H1 (cell line): ENCODE measurements around the gene NR2F2. TPM values are rescaled to one million over a fixed set of nuclear protein-coding genes. Genes with fewer than 3 reads are reported as not detected.

Experiments
- CTCF ChIA-PET: fragments of 300-600 bp; sonication (Branson Sonifier 250); formaldehyde crosslinking; loops from one replicate; lab custom pipeline; 2021; ENCODE audit not compliant: partially characterized antibody; lab: Charles Lee
- POLR2A ChIA-PET: fragments of 300-600 bp; sonication (Branson Sonifier 250); formaldehyde crosslinking; loops from one replicate; lab custom pipeline; 2021; ENCODE audit warnings: inconsistent platforms; ENCODE audit not compliant: partially characterized antibody; lab: Charles Lee
- DNase-seq, 2 experiments: peaks; one replicate each; pipeline versions ENCODE4 v3.0.0 to v3.0.0-alpha.2; 2010 to 2022; ENCODE audit warnings: low spot score in 2 of 2, low read depth in 1 of 2, mixed read lengths in 1 of 2
- FAIRE-seq: peaks from 2 replicates; lab custom pipeline; 2011; peaks lifted over from hg19 to GRCh38; lab: Jason Lieb, UNC
- H2AFZ ChIP-seq: 2 replicates; pipeline ENCODE4 v1.8.1; 2012; ENCODE audit warnings: low read length, inconsistent platforms
- H2AK5ac ChIP-seq: 2 replicates; pipeline ENCODE4 v1.6.1; 2013; ENCODE audit warnings: low read depth, low read length
- H2BK120ac ChIP-seq: replicated peaks from 2 replicates; pipeline ENCODE3; 2013; ENCODE audit warnings: low read depth, low read length, inconsistent platforms
- H2BK12ac ChIP-seq: 2 replicates; pipeline ENCODE4 v1.6.1; 2013; ENCODE audit warnings: low read depth, low read length
- H2BK15ac ChIP-seq: 2 replicates; pipeline ENCODE4 v1.6.1; 2013; ENCODE audit warnings: low read length
- H2BK20ac ChIP-seq: 2 replicates; pipeline ENCODE4 v1.6.1; 2013; ENCODE audit warnings: low read length
- H2BK5ac ChIP-seq: 2 replicates; pipeline ENCODE4 v1.6.1; 2013; ENCODE audit warnings: low read depth, low read length
- H3K14ac ChIP-seq: 2 replicates; pipeline ENCODE4 v1.6.1; 2013; ENCODE audit warnings: inconsistent platforms; ENCODE audit not compliant: insufficient read length
- H3K18ac ChIP-seq: 2 replicates; pipeline ENCODE4 v1.6.1; 2013; ENCODE audit warnings: low read length; ENCODE audit errors: extremely low read depth
- H3K23ac ChIP-seq: 2 replicates; pipeline ENCODE4 v1.6.1; 2013; ENCODE audit warnings: inconsistent platforms; ENCODE audit not compliant: insufficient read length
- H3K23me2 ChIP-seq: 2 replicates; pipeline ENCODE4 v1.6.1; 2013; ENCODE audit warnings: low read depth, low read length
- H3K27ac ChIP-seq: 2 replicates; pipeline ENCODE4 v1.6.1; 2011; ENCODE audit warnings: low read depth, low read length, inconsistent platforms
- H3K27me3 ChIP-seq, 4 experiments: replicated peaks in 1 of 4; 1 replicate in 1 of 4; 2 replicates in 3 of 4; pipeline versions ENCODE4 v1.6.1 to v1.8.1; 2011 to 2013; ENCODE audit warnings: low read length in 3 of 4, mild to moderate bottlenecking in 3 of 4, inconsistent platforms in 2 of 4, mixed read lengths in 2 of 4, moderate library complexity in 1 of 4; ENCODE audit not compliant: control insufficient read depth in 3 of 4, insufficient read depth in 3 of 4; ENCODE audit errors: extremely low read depth in 1 of 4
- H3K36me3 ChIP-seq, 4 experiments: 2 replicates each; pipeline versions ENCODE4 v1.6.1 to v1.8.1; 2011 to 2013; ENCODE audit warnings: mild to moderate bottlenecking in 4 of 4, low read length in 3 of 4, moderate library complexity in 2 of 4, control low read depth in 1 of 4, inconsistent platforms in 1 of 4; ENCODE audit not compliant: insufficient read depth in 4 of 4, control insufficient read depth in 2 of 4
- H3K4ac ChIP-seq: replicated peaks from 2 replicates; pipeline ENCODE3; 2013; ENCODE audit warnings: low read length, low read depth, mixed read lengths, inconsistent platforms; ENCODE audit not compliant: insufficient read length
- H3K4me1 ChIP-seq, 4 experiments: replicated peaks in 1 of 4; 1 replicate in 1 of 4; 2 replicates in 3 of 4; pipeline versions ENCODE4 v1.6.1 to v1.8.1; 2011 to 2013; ENCODE audit warnings: low read length in 3 of 4, inconsistent platforms in 2 of 4, mixed read lengths in 1 of 4; ENCODE audit not compliant: insufficient read depth in 4 of 4, control insufficient read depth in 3 of 4
- H3K4me2 ChIP-seq, 2 experiments: 2 replicates each; pipeline versions ENCODE4 v1.6.1 to v1.8.1; 2011 to 2013; ENCODE audit warnings: low read depth in 2 of 2, low read length in 2 of 2, control low read depth in 1 of 2, inconsistent platforms in 1 of 2, mild to moderate bottlenecking in 1 of 2; ENCODE audit not compliant: insufficient read depth in 1 of 2
- H3K4me3 ChIP-seq, 4 experiments: fragments of 200-600, 300-600 bp in 1 of 4; sonication (generic), shearing (Covaris generic), sonication (Bioruptor Twin) in 1 of 4; 2 replicates each; pipeline versions ENCODE4 v1.5.1 to v1.8.1; 2011 to 2016; ENCODE audit warnings: low read length in 4 of 4, low read depth in 3 of 4, control low read depth in 2 of 4, inconsistent platforms in 2 of 4, mild to moderate bottlenecking in 2 of 4, mixed read lengths in 1 of 4, moderate library complexity in 1 of 4; ENCODE audit not compliant: insufficient read depth in 2 of 4; ENCODE audit errors: extremely low read depth in 1 of 4
- H3K56ac ChIP-seq: replicated peaks from 2 replicates; pipeline ENCODE3; 2013; ENCODE audit warnings: low read depth, mild to moderate bottlenecking, mixed read lengths, low read length, inconsistent platforms; ENCODE audit not compliant: insufficient read length
- H3K79me1 ChIP-seq: 2 replicates; pipeline ENCODE4 v1.6.1; 2013; ENCODE audit warnings: low read depth, low read length, control low read depth
- H3K79me2 ChIP-seq, 2 experiments: 2 replicates each; pipeline versions ENCODE4 v1.6.1 to v1.8.1; 2012 to 2013; ENCODE audit warnings: low read length in 2 of 2, mild to moderate bottlenecking in 2 of 2, inconsistent platforms in 1 of 2; ENCODE audit not compliant: insufficient read depth in 2 of 2, control insufficient read depth in 1 of 2
- H3K9ac ChIP-seq, 4 experiments: replicated peaks in 1 of 4; 1 replicate in 1 of 4; 2 replicates in 3 of 4; pipeline versions ENCODE4 v1.6.1 to v1.8.1; 2011 to 2013; ENCODE audit warnings: low read depth in 3 of 4, low read length in 3 of 4, control low read depth in 2 of 4, mild to moderate bottlenecking in 2 of 4, moderate library complexity in 2 of 4, inconsistent platforms in 1 of 4; ENCODE audit errors: extremely low read depth in 1 of 4
- H3K9me3 ChIP-seq, 2 experiments: 2 replicates each; pipeline versions ENCODE4 v1.6.1 to v1.8.1; 2012 to 2013; ENCODE audit warnings: mild to moderate bottlenecking in 2 of 2, moderate library complexity in 2 of 2, control low read depth in 1 of 2, inconsistent platforms in 1 of 2, low read depth in 1 of 2, low read length in 1 of 2, mixed read lengths in 1 of 2; ENCODE audit not compliant: insufficient read depth in 2 of 2
- H4K20me1 ChIP-seq, 2 experiments: replicated peaks in 1 of 2; 2 replicates each; pipeline versions ENCODE3 to v1.8.1; 2011 to 2013; ENCODE audit warnings: inconsistent platforms in 2 of 2, low read length in 2 of 2, mild to moderate bottlenecking in 1 of 2; ENCODE audit not compliant: insufficient read depth in 2 of 2, control insufficient read depth in 1 of 2
- H4K5ac ChIP-seq: 2 replicates; pipeline ENCODE4 v1.6.1; 2013; ENCODE audit warnings: low read length, low read depth, mixed read lengths, inconsistent platforms; ENCODE audit not compliant: insufficient read length
- H4K8ac ChIP-seq: 2 replicates; pipeline ENCODE4 v1.8.0; 2013; ENCODE audit warnings: mild to moderate bottlenecking, moderate library complexity, low read length, inconsistent platforms; ENCODE audit not compliant: insufficient read depth; ENCODE audit errors: extremely low read depth
- H4K91ac ChIP-seq: replicated peaks from 2 replicates; pipeline ENCODE3; 2013; ENCODE audit warnings: low read length, mixed read lengths, inconsistent platforms; ENCODE audit not compliant: insufficient read length
- BACH1 ChIP-seq: IDR thresholded peaks from 2 replicates; pipeline ENCODE4 v1.6.1; 2012; ENCODE audit warnings: low read length, improper control_type of control experiment
- BCL11A ChIP-seq, 2 experiments: IDR thresholded peaks; one replicate each; pipeline ENCODE4 v1.6.1; 2011; ENCODE audit warnings: low read depth in 2 of 2, low read length in 2 of 2, mild to moderate bottlenecking in 2 of 2
- CBX5 ChIP-seq: fragments of 300-800, 300-1000 bp; sonication (generic); IDR thresholded peaks from 2 replicates; pipeline ENCODE4 v1.7.1; 2016; ENCODE audit warnings: antibody characterized with exemption, low read length, low read depth
- EGR1 ChIP-seq: IDR thresholded peaks from 2 replicates; pipeline ENCODE4 v1.6.1; 2011; ENCODE audit warnings: low read depth, low read length, borderline replicate concordance
- FOSL1 ChIP-seq: IDR thresholded peaks from 2 replicates; pipeline ENCODE4 v1.6.1; 2011; ENCODE audit warnings: mild to moderate bottlenecking, low read depth, low read length, moderate library complexity; ENCODE audit not compliant: insufficient read depth
- NRF1 ChIP-seq: IDR thresholded peaks from 2 replicates; pipeline ENCODE4 v1.6.1; 2011; ENCODE audit warnings: mild to moderate bottlenecking, low read depth, low read length, improper control_type of control experiment
- SIN3A ChIP-seq, 2 experiments: IDR thresholded peaks in 1 of 2; conservative IDR thresholded peaks in 1 of 2; 2 replicates each; pipeline ENCODE4 v1.6.1; 2011 to 2012; ENCODE audit warnings: low read length in 2 of 2, improper control_type of control experiment in 1 of 2, low read depth in 1 of 2, mild to moderate bottlenecking in 1 of 2
- SRF ChIP-seq: IDR thresholded peaks from 2 replicates; pipeline ENCODE4 v1.6.1; 2011; ENCODE audit warnings: mild to moderate bottlenecking, low read depth, low read length, moderate library complexity
- SUZ12 ChIP-seq: fragments of 200-600 bp; sonication (generic); IDR thresholded peaks from 2 replicates; pipeline ENCODE4 v1.6.1; 2012; ENCODE audit warnings: mild to moderate bottlenecking, inconsistent platforms, low read length, moderate library complexity, mixed read lengths
- WGBS, 2 experiments: shearing (Covaris generic) in 1 of 2; methylation state at CpG; one replicate each; pipeline versions ENCODE4 v1.1.6 to v1.1.7; 2013 to 2015; ENCODE audit warnings: low lambda C conversion rate in 2 of 2, mixed read lengths in 2 of 2, inconsistent platforms in 1 of 2, low coverage in 1 of 2, missing lambda C conversion rate in 1 of 2; ENCODE audit not compliant: insufficient replicate concordance in 2 of 2, insufficient coverage in 1 of 2, insufficient read length in 1 of 2; ENCODE audit errors: extremely low coverage in 1 of 2, missing lambda C conversion rate in 1 of 2; 5-methylcytosine and 5-hydroxymethylcytosine counted together
- polyA plus RNA-seq, 7 experiments: library from polyadenylated mRNA; depleted of rRNA in 3 of 7; stranded (reverse) in 5 of 7; unstranded in 2 of 7; fragments of >200 nt in 5 of 7; fragments of 200-250 nt in 2 of 7; gene quantifications; 1 replicate in 5 of 7; 2 replicates in 1 of 7; 4 replicates in 1 of 7; pipeline versions ENCODE4 v1.2.1 to v1.2.3, GENCODE V29; 2011 to 2013; ENCODE audit warnings: missing spikeins in 2 of 7, mixed read lengths in 2 of 7
- total RNA-seq: library from RNA; stranded (reverse); fragmentation: NEBNext Ultra II Directional; extraction: Animal tissue kit (Norgen Biotek cat#: 25700); gene quantifications from 2 replicates; pipeline ENCODE4 v1.2.1, GENCODE V29; 2021
- TF ChIP-seq, protein P1 (sequence below): IDR thresholded peaks from 2 replicates; pipeline ENCODE4 v1.6.1; 2011; ENCODE audit warnings: low read length, improper control_type of control experiment

NR2F2 gene
- total and polyA plus RNA-seq, 2 of the 8 experiments (the other 6 are each of a cell fraction or from before 2014, with no cell fraction given), result 0.03 TPM; not detected in 1

DNA sequence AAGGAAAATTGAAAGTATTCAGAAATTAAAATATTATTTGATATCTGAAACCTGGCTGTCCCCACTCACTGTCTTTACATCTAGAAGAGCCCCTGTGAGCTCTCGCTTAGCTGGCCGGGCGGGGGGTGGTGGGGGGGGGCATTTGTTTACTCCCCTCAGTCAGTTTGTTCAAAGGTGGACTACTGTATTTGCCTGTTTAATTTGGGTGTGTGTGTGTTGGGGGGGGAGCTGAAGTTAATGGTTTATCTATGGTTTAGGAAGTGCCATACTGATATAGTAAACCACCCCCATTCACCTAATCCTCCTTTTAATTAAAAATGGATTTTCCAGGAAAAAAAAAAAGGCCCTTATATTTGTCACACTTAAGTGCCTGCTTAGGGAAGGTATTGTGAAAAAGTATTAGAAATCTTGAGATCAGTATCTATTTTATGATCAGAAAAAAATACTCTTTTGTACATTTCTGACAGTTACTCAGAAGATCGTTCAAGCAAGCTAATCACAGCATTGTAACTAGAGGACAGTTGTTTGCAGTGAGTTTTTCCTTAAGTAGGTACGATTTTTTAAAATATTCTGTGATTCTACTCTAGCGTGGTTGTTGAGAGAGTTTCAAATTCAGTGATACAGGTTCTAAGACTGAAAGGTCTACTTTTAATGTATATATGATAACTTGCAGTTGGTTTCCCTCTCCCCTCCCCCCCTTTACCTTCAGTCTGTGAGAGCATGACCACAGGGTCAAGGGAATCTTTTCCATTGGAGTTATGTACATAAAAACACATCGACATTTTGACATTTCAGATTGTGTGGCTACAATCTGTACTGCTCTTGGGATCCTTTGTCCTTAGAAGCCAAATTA is 8.5 kb downstream of the NR2F2 start:
- no peak for DNase-seq
- Histone ChIP-seq H3K56ac (no peak overlapping the region), H2AK5ac (no peak overlapping the region), H3K4me3 (no peak overlapping the region; a peak in 1 of 8 replicates), H3K27ac (no peak overlapping the region), H3K9me3 (no peaks in the 10 kb centered on the region), H3K79me1 (no peaks in the 10 kb centered on the region), H4K20me1 (peaks cover 0 to 8% of the 10 kb centered on the region in 2 experiments), H2BK120ac (no peak overlapping the region), H4K5ac (no peak overlapping the region), H2BK15ac (no peak overlapping the region), H3K79me2 (no peaks in the 10 kb centered on the region), H3K27me3 (peaks cover 54 to 92% (median 79%) of the 10 kb centered on the region in 4 experiments), H3K18ac (no peak overlapping the region), H2BK12ac (no peak overlapping the region), H2AFZ (no peak overlapping the region), H3K9ac (no peak overlapping the region), H3K23ac (no peak overlapping the region), H3K4me2 (no peak overlapping the region; a peak in 1 of 4 replicates), H3K14ac (no peak overlapping the region), H2BK20ac (no peak overlapping the region), H2BK5ac (no peak overlapping the region), H4K91ac (no peak overlapping the region), H3K4ac (no peak overlapping the region), H3K36me3 (no peaks in the 10 kb centered on the region), H4K8ac (no peak overlapping the region), H3K23me2 (peaks cover 10% of the 10 kb centered on the region; the same call in 1 of the 2 replicates), H3K4me1 (peaks cover 22 to 35% (median 26%) of the 10 kb centered on the region in 4 experiments)
- ChIA-PET POLR2A (interaction anchor here (0.6 to 2.4 kb wide), 4 partner anchors 12 to 1242 kb away, joined by 3 to 6 read pairs (median 5); no protein-coding TSS in a partner anchor), CTCF (interaction anchor here (1.0 to 5.8 kb wide), 4 partner anchors 11 to 22 kb away, joined by 3 to 59 read pairs (median 3); partner anchors contain the start of gene NR2F2)
- 2% methylated on average over 7 of the region's 7 CpGs; no CpG with 5 or more reads in 1 of the 2 experiments for WGBS, 2 experiments
- FAIRE-seq, result no peak
- TF ChIP-seq SIN3A (conservative IDR thresholded peaks at IDR 0.05 in 1 of 2, IDR thresholded peaks at IDR 0.05 in 1 of 2; ENCODE audit: low read depth in 1 of 2, low read length in 2 of 2), result no peak
- TF ChIP-seq EGR1, result no peak
- TF ChIP-seq SUZ12, result no peak
- no peak for TF ChIP-seq BACH1
- TF ChIP-seq CBX5, result no peak
- TF ChIP-seq SRF, result no peak
- TF ChIP-seq FOSL1, result no peak
- no peak for TF ChIP-seq BCL11A (IDR thresholded peaks at IDR 0.05; ENCODE audit: low read depth in 2 of 2, low read length in 2 of 2)
- no peak for TF ChIP-seq NRF1
- TF ChIP-seq, protein P1, sequence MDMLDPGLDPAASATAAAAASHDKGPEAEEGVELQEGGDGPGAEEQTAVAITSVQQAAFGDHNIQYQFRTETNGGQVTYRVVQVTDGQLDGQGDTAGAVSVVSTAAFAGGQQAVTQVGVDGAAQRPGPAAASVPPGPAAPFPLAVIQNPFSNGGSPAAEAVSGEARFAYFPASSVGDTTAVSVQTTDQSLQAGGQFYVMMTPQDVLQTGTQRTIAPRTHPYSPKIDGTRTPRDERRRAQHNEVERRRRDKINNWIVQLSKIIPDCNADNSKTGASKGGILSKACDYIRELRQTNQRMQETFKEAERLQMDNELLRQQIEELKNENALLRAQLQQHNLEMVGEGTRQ, result no peak
